Peyer's patch (tissue), 4 donors: ENCODE results near the gene HAPSTR1.

ENCODE experiments used
- POLR2A ChIP-seq, 2 donors: fragments of 450-650 bp; IDR thresholded peaks; one replicate each; pipeline ENCODE4 v1.5.1; 2017; ENCODE audit warnings: antibody characterized with exemption in 2 of 2, mild to moderate bottlenecking in 2 of 2, moderate library complexity in 2 of 2
- TF ChIP-seq, protein P1 (sequence below), 6 experiments: fragments of 450-650 bp in 4 of 6; fragments of 200-600 bp in 2 of 6; sonication (generic) in 1 of 6; IDR thresholded peaks; one replicate each; pipeline ENCODE4 v1.5.1; 2017 to 2019; ENCODE audit warnings: antibody characterized with exemption in 6 of 6, mild to moderate bottlenecking in 3 of 6, moderate library complexity in 1 of 6

GRCh38 chr16:9097266-9098219 is 6.1 kb downstream of the HAPSTR1 start:
- no peak for TF ChIP-seq POLR2A (IDR thresholded peaks at IDR 0.05)
- TF ChIP-seq, protein P1, sequence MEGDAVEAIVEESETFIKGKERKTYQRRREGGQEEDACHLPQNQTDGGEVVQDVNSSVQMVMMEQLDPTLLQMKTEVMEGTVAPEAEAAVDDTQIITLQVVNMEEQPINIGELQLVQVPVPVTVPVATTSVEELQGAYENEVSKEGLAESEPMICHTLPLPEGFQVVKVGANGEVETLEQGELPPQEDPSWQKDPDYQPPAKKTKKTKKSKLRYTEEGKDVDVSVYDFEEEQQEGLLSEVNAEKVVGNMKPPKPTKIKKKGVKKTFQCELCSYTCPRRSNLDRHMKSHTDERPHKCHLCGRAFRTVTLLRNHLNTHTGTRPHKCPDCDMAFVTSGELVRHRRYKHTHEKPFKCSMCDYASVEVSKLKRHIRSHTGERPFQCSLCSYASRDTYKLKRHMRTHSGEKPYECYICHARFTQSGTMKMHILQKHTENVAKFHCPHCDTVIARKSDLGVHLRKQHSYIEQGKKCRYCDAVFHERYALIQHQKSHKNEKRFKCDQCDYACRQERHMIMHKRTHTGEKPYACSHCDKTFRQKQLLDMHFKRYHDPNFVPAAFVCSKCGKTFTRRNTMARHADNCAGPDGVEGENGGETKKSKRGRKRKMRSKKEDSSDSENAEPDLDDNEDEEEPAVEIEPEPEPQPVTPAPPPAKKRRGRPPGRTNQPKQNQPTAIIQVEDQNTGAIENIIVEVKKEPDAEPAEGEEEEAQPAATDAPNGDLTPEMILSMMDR (IDR thresholded peaks at IDR 0.05), result no peak
